DLD1 (cell line): ENCODE measurements around the gene TMCC1.
"Not testable (repeated sequence)": the region's sequence is repeated elsewhere in the genome, so short reads cannot be mapped to it uniquely, and the experiment has no call there.

Experiments
- in situ Hi-C: cut with HindIII; loops from 2 replicates; pipeline ENCODE4 v1.10.0; 2017; ENCODE audit warnings: low sequenced_read_pairs

TMCC1 gene

GRCh38 chr3:129778871-129779270, 114.6 kb downstream of the TMCC1 start:
- in situ Hi-C loops: no loop called here

- in situ Hi-C loops: no loop called here
Measured at GRCh38 chr3:129777806-129778205, 115.7 kb downstream of the TMCC1 start.

DNA sequence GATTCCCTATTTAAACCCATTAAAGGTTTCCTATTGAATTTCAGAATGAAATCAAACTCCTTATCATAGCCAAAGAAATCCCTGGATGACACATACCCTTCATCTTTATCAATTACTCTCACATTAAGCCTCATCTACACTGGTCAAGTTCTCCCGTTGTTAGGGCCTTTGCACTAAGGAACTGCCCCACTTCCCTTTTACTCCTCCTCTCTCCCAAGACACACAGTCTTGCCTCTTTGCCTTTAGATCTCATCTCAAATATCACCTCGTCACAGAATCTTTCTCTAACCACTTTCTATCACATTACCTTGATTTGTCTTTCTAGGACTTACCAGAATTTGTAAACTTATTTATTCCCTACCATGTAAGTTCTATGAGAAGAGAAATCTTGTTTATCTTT, 117.6 kb downstream of the TMCC1 start:
- in situ Hi-C loops: no loop called here

DNA sequence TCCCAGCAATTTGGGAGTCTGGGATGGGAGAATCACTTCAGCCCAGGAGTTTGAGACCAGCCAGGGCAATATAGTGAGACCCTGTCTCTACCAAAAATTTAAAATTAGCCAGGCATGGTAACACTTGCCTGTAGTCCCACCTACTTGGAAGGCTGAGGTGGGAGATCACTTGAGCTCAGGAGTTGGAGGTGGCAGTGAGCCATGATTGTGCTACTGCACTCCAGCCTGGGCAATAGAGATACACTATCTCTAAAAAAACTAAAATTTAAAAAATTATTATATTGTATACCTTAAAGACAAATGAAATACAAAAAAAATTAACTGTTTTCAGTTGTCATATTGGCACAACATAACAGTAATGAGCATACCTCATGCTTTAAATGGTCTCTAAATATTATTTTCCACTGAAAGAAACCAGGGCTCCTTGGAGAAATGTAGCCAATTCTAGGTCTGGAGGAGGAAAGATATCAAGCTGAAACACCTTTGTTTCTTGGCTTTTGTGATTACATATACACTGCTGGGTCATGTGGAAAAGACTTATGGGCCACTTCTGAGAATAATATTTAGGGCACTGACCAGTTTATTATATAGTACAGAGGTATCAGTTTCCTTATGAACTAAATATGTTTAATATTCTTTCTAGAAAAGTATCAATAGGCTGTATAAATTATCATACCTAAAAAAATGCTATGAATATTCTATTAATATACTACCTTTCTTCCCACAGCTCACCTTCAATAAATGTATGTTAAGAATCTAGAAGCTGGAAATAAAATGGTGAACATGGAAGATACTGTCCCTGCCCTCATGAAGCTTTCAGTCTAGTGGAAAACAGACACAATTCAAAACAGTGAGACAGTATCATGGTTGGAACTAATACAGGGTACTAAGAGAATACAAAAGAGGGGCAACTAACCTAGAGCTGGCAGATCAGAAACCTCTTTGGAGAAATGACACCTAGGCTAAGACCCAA, 119.5 kb downstream of the TMCC1 start:
- in situ Hi-C loops: no loop called here

- in situ Hi-C loops: no loop called here
Measured at GRCh38 chr3:129770604-129771003, 122.9 kb downstream of the TMCC1 start.

DNA sequence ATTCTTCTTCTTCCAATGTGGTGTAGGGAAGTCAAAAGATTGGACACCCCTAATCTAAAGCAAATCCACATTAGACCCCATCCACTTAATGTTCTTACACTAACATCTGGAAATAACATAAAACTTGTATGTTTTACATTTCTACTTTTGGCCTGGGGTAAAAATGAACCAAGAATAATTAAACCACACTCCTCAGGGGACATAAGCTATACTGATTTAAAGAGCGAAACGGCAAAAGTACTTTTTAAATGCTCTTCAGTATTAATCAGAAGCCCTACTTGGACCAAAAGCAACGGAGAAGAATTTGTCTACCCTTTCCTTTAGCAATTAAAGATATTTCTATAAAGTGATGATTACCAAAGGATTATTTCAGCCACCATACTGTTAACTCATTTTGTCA, 123.9 kb downstream of the TMCC1 start:
- in situ Hi-C loops: no loop called here

GRCh38 chr3:129768728-129769127, 124.8 kb downstream of the TMCC1 start:
- in situ Hi-C loops: no loop called here

DNA sequence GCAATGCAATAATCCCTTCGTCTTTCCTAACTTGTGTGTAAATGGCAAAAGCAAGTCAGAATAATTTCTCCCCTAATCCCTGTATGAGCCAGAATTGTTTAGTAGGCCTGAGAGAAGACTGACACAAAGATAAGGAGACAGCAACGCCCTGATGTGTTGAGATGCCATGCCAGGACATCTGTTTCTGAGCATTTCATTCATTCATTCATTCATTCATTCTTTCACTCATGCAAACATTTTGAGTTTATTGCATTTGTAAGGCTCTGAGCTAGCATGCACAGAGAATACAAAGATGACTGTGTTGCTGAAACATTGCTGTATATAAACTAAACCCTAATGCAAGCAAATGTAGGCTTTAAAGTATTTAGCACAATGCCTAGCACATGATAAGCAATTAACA, 127.4 kb downstream of the TMCC1 start:
- in situ Hi-C loops: no loop called here

- in situ Hi-C loops: no loop called here
Measured at GRCh38 chr3:129764090-129764489, 129.4 kb downstream of the TMCC1 start.

GRCh38 chr3:129758785-129759320, 134.7 kb downstream of the TMCC1 start:
- in situ Hi-C loops: no loop called here

- in situ Hi-C loops: no loop called here
Measured at GRCh38 chr3:129758306-129758705, 135.2 kb downstream of the TMCC1 start.

- in situ Hi-C loops: no loop called here
Measured at GRCh38 chr3:129756871-129757270, 136.6 kb downstream of the TMCC1 start.

DNA sequence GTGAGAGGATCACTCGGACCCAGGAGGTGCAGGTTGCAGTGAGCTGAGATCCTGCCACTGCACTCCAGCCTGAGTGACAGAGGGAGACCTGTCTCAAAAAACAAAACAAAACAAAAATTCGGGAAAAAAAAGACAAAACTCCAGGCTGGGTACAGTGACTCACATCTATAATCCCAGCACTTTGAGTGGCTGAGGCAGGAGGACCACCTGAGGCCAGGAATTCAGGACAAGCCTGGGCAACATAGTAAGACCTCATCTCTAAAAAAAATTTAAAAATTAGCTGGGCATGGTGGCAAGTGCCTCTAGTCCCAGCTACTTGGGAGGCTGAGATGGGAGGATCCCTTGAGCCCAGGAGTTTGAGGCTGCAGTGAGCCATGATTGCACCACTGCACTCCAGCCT, 142.4 kb downstream of the TMCC1 start:
- in situ Hi-C loops: not testable (repeated sequence)

- in situ Hi-C loops: no loop called here
Measured at GRCh38 chr3:129749692-129750091, 143.8 kb downstream of the TMCC1 start.

DNA sequence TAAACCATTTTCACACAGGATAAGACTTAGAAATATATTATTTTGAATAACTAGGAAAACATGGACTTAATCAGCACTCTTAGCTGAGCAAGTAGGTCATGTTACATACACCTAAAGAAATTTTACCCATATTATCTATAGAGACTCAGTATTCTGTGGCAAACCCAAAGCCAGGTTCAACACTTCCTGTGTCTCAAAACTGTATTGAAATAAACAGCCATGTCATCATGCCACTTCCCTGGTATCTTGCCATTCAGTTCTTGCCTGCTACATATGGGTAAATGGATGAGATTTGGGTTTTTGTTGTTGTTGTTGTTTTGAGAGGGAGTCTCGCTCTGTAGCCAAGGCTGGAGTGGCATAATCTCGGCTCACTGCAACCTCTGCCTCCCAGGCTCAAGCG, 145.5 kb downstream of the TMCC1 start:
- in situ Hi-C loops: no loop called here

- in situ Hi-C loops: no loop called here
Measured at GRCh38 chr3:129747136-129747535, 146.4 kb downstream of the TMCC1 start.

DNA sequence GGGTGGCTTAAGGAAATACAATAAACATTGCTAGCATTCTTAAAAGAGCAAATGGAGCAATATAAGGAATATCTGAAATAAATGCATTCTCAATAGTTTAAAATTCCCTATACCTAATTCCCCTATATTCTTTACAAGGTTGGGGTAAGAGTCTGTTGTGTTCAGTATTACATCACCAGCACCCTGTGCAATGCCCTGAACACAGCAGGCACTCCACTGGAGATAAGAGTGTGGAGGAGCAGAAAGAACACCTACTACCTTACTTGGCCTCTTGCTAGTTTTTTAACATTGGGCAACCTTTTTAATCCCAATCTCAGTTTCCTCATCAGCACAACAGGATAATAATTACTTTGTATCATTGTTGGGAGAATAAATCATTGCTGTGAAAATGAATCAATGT, 146.9 kb downstream of the TMCC1 start:
- in situ Hi-C loops: no loop called here

- in situ Hi-C loops: no loop called here
Measured at GRCh38 chr3:129745253-129745652, 148.3 kb downstream of the TMCC1 start.

DNA sequence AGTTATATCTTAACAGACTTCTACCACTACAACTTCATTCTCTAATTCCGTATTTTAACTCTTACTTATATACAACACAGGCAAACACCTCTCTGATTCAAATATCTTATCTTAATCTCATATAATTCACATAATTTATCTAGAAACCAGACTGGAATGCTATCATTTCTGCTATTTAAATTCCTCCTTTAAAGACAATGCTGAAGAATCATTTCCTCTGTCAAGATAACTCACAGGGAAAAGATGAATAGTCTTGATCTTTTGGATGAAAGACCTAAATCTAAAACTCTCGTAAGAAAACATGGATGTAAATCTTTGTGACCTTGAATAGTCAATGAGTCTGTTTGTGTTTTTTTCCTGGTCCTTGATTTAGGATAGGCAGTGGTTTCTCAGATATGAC, 151.7 kb downstream of the TMCC1 start:
- in situ Hi-C loops: no loop called here

DNA sequence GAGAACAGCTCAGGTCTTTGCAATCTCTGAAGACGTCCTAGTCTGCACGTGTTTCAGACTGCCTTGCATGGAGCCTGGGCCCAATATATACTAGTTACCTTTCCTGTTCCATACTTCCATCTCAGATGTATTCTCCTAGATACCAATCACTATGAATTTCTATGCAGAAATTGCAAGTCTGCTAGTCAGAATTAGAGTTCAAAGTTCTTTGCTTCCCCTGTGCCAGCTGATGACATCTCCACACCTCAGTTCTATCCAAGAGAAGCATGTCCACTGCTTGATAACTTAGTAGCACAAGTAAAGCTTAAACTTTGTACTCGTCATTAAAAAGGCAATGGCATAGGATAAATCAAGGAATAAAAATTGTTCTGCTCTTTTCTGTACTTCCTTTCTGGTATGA, 153.4 kb downstream of the TMCC1 start:
- in situ Hi-C loops: no loop called here

- in situ Hi-C loops: no loop called here
Measured at GRCh38 chr3:129739634-129740033, 153.9 kb downstream of the TMCC1 start.

- in situ Hi-C loops: no loop called here
Measured at GRCh38 chr3:129738172-129738571, 155.3 kb downstream of the TMCC1 start.
